Peyer's patch (tissue), 4 donors: Measurements from ENCODE around the gene BEST3. TPM values are rescaled to one million over a fixed set of nuclear protein-coding genes. Genes with fewer than 3 reads are reported as not detected.

Experiments
- DNase-seq, 3 donors: peaks; one replicate each; pipeline ENCODE4 v3.0.0-alpha.2; 2017 to 2019
- H3K27ac ChIP-seq, 4 donors: fragments of 200-600 bp; sonication (generic); one replicate each; pipeline ENCODE4 v1.5.1; 2016 to 2019
- H3K27me3 ChIP-seq, 2 donors: fragments of 200-600 bp; sonication (generic); one replicate each; pipeline ENCODE4 v1.5.1; 2019
- H3K36me3 ChIP-seq, 3 donors: fragments of 200-600 bp; sonication (generic); one replicate each; pipeline ENCODE4 v1.5.1; 2016 to 2019
- H3K4me1 ChIP-seq, 4 donors: fragments of 200-600 bp; sonication (generic); one replicate each; pipeline ENCODE4 v1.5.1; 2016 to 2019
- H3K4me3 ChIP-seq, 4 donors: fragments of 200-600 bp; sonication (generic); 1 replicate in 3 of 4; 2 replicates in 1 of 4; pipeline ENCODE4 v1.5.1; 2016 to 2019; ENCODE audit warnings: mild to moderate bottlenecking in 1 of 4
- H3K9me3 ChIP-seq, 4 donors: fragments of 200-600 bp; sonication (generic); one replicate each; pipeline ENCODE4 v1.5.1; 2016 to 2019; ENCODE audit warnings: mild to moderate bottlenecking in 1 of 4
- CTCF ChIP-seq, 6 experiments: fragments of 450-650 bp in 4 of 6; fragments of 200-600 bp in 2 of 6; sonication (generic) in 1 of 6; IDR thresholded peaks; one replicate each; pipeline ENCODE4 v1.5.1; 2017 to 2019; ENCODE audit warnings: antibody characterized with exemption in 6 of 6, mild to moderate bottlenecking in 3 of 6, moderate library complexity in 1 of 6
- POLR2A ChIP-seq, 2 donors: fragments of 450-650 bp; IDR thresholded peaks; one replicate each; pipeline ENCODE4 v1.5.1; 2017; ENCODE audit warnings: antibody characterized with exemption in 2 of 2, mild to moderate bottlenecking in 2 of 2, moderate library complexity in 2 of 2
- total RNA-seq, 4 donors: library from RNA; depleted of rRNA; stranded (reverse); fragments of >200 nt; gene quantifications; one replicate each; pipeline ENCODE4 v1.1.0, GENCODE V29; 2016

The BEST3 gene
- total RNA-seq, 4 donors from 2014 or later, result 0.35 TPM; not detected in 3

- Histone ChIP-seq H3K27me3 (no peaks in the 10 kb centered on the region), H3K9me3 (no peaks in the 10 kb centered on the region), H3K4me1 (no peaks in the 10 kb centered on the region), H3K36me3 (no peaks in the 10 kb centered on the region), H3K4me3 (no peak overlapping the region), H3K27ac (no peak overlapping the region)
- TF ChIP-seq POLR2A (IDR thresholded peaks at IDR 0.05), result no peak
- TF ChIP-seq CTCF (IDR thresholded peaks at IDR 0.05), result no peak
- DNase-seq, result no peak
Measured at GRCh38 chr12:69655616-69656340, 43.3 kb downstream of the BEST3 start.

- H3K27ac ChIP-seq, result no peak overlapping the region
- no peak for TF ChIP-seq POLR2A (IDR thresholded peaks at IDR 0.05)
- no peak for TF ChIP-seq CTCF (IDR thresholded peaks at IDR 0.05)
- DNase-seq, result no peak
- no peaks in the 10 kb centered on the region for H3K9me3 ChIP-seq
- H3K36me3 ChIP-seq, result no peaks in the 10 kb centered on the region
- no peaks in the 10 kb centered on the region for H3K4me1 ChIP-seq
- H3K27me3 ChIP-seq, result no peaks in the 10 kb centered on the region
- H3K4me3 ChIP-seq, result no peak overlapping the region
Measured at GRCh38 chr12:69653703-69654102, 45.4 kb downstream of the BEST3 start.

GRCh38 chr12:69651922-69652321 lies 47.2 kb downstream of the BEST3 start:
- H3K4me3 ChIP-seq, result no peak overlapping the region
- no peaks in the 10 kb centered on the region for H3K4me1 ChIP-seq
- H3K36me3 ChIP-seq, result no peaks in the 10 kb centered on the region
- no peaks in the 10 kb centered on the region for H3K9me3 ChIP-seq
- H3K27me3 ChIP-seq, result no peaks in the 10 kb centered on the region
- H3K27ac ChIP-seq, result no peak overlapping the region
- no peak for DNase-seq
- TF ChIP-seq CTCF (IDR thresholded peaks at IDR 0.05) (no peak), POLR2A (IDR thresholded peaks at IDR 0.05) (no peak)

- DNase-seq, result no peak
- no peak overlapping the region for H3K4me3 ChIP-seq
- TF ChIP-seq CTCF (IDR thresholded peaks at IDR 0.05) (no peak), POLR2A (IDR thresholded peaks at IDR 0.05) (no peak)
- H3K27ac ChIP-seq, result no peak overlapping the region
- H3K36me3 ChIP-seq, result no peaks in the 10 kb centered on the region
- no peaks in the 10 kb centered on the region for H3K4me1 ChIP-seq
- no peaks in the 10 kb centered on the region for H3K27me3 ChIP-seq
- H3K9me3 ChIP-seq, result no peaks in the 10 kb centered on the region
Measured at GRCh38 chr12:69649529-69649928, 49.6 kb downstream of the BEST3 start.

DNA sequence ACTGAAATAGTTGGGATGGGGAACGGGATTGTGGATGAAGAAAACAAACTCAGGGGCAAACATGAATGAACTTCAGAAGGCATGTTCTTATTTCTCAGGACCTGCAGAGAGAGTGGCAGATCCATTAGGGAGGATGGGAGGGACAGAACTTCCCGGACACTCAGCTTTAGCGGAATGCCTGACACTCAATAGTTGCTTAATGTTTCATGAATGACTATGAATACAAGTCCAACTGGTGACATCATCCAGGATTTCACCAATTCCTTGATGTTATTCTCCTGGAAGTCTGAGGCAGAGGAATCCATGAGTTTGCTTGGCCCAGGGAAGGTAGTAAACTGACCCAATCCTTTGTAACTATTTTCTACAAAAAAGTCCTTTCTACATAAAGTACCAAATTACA lies 50.6 kb downstream of the BEST3 start:
- Histone ChIP-seq H3K4me1 (no peaks in the 10 kb centered on the region), H3K27ac (no peak overlapping the region), H3K36me3 (no peaks in the 10 kb centered on the region), H3K9me3 (no peaks in the 10 kb centered on the region), H3K27me3 (no peaks in the 10 kb centered on the region), H3K4me3 (no peak overlapping the region)
- TF ChIP-seq CTCF (IDR thresholded peaks at IDR 0.05), result no peak
- TF ChIP-seq POLR2A (IDR thresholded peaks at IDR 0.05), result no peak
- DNase-seq, result no peak
